ENCODE measurements around the gene HES5.

Gene HES5

GRCh38 chr1:2546515-2547209 is 16.6 kb upstream of the HES5 start:
- H3K4me3 ChIP-seq (ENCODE audit: insufficient read depth, low read depth, low read length, poor library complexity, severe bottlenecking), result peak overlapping the region; percentile 64
- H3K27me3 ChIP-seq (replicated peaks; ENCODE audit: control insufficient read depth, insufficient read depth, low read length, poor library complexity, severe bottlenecking), result no peaks in the 10 kb centered on the region
- H3K4me1 ChIP-seq (ENCODE audit: control insufficient read depth, insufficient read depth, low read length, poor library complexity, severe bottlenecking), result peaks cover 38% of the 10 kb centered on the region

GRCh38 chr1:2545754-2546514 is 15.9 kb upstream of the HES5 start:
- H3K27ac ChIP-seq (ENCODE audit: insufficient read depth, low read length, poor library complexity, severe bottlenecking), result peak overlapping the region; percentile 98
- H3K27me3 ChIP-seq (replicated peaks; ENCODE audit: control insufficient read depth, insufficient read depth, low read length, poor library complexity, severe bottlenecking), result no peaks in the 10 kb centered on the region
- H3K9me3 ChIP-seq (ENCODE audit: control insufficient read depth, low read length), result no peaks in the 10 kb centered on the region
- peak; percentile 85 to 91 (median 88) for DNase-seq
- peak overlapping the region; percentile 64 for H3K4me3 ChIP-seq (ENCODE audit: insufficient read depth, low read depth, low read length, poor library complexity, severe bottlenecking)
- no peaks in the 10 kb centered on the region for H3K36me3 ChIP-seq (ENCODE audit: control insufficient read depth, insufficient read depth, low read length)
- H3K4me1 ChIP-seq (ENCODE audit: control insufficient read depth, insufficient read depth, low read length, poor library complexity, severe bottlenecking), result peaks cover 41% of the 10 kb centered on the region

More at GRCh38 chr1:2546515-2547209, 16.6 kb upstream of the HES5 start:
- no peaks in the 10 kb centered on the region for H3K36me3 ChIP-seq (ENCODE audit: control insufficient read depth, insufficient read depth, low read length)
- peak; percentile 80 to 81 (median 80) for DNase-seq
- no peaks in the 10 kb centered on the region for H3K9me3 ChIP-seq (ENCODE audit: control insufficient read depth, low read length)
- H3K27ac ChIP-seq (ENCODE audit: insufficient read depth, low read length, poor library complexity, severe bottlenecking), result peak overlapping the region; percentile 98

GRCh38 chr1:2544875-2545640 is 15.0 kb upstream of the HES5 start:
- H3K36me3 ChIP-seq (ENCODE audit: control insufficient read depth, insufficient read depth, low read length), result no peaks in the 10 kb centered on the region
- no peaks in the 10 kb centered on the region for H3K9me3 ChIP-seq (ENCODE audit: control insufficient read depth, low read length)
- no peak overlapping the region for H3K4me3 ChIP-seq (ENCODE audit: insufficient read depth, low read depth, low read length, poor library complexity, severe bottlenecking)
- H3K27me3 ChIP-seq (replicated peaks; ENCODE audit: control insufficient read depth, insufficient read depth, low read length, poor library complexity, severe bottlenecking), result no peaks in the 10 kb centered on the region
- H3K4me1 ChIP-seq (ENCODE audit: control insufficient read depth, insufficient read depth, low read length, poor library complexity, severe bottlenecking), result peaks cover 48% of the 10 kb centered on the region
- H3K27ac ChIP-seq (ENCODE audit: insufficient read depth, low read length, poor library complexity, severe bottlenecking), result peak overlapping the region; percentile 37
- no peak for DNase-seq

- DNase-seq, result no peak
- peaks cover 45% of the 10 kb centered on the region for H3K4me1 ChIP-seq (ENCODE audit: control insufficient read depth, insufficient read depth, low read length, poor library complexity, severe bottlenecking)
- no peaks in the 10 kb centered on the region for H3K27me3 ChIP-seq (replicated peaks; ENCODE audit: control insufficient read depth, insufficient read depth, low read length, poor library complexity, severe bottlenecking)
- H3K4me3 ChIP-seq (ENCODE audit: insufficient read depth, low read depth, low read length, poor library complexity, severe bottlenecking), result no peak overlapping the region
- no peaks in the 10 kb centered on the region for H3K9me3 ChIP-seq (ENCODE audit: control insufficient read depth, low read length)
- H3K27ac ChIP-seq (ENCODE audit: insufficient read depth, low read length, poor library complexity, severe bottlenecking), result no peak overlapping the region
- H3K36me3 ChIP-seq (ENCODE audit: control insufficient read depth, insufficient read depth, low read length), result no peaks in the 10 kb centered on the region
Observed at GRCh38 chr1:2544093-2544874, 14.2 kb upstream of the HES5 start.

- no peaks in the 10 kb centered on the region for H3K9me3 ChIP-seq (ENCODE audit: control insufficient read depth, low read length)
- H3K27me3 ChIP-seq (replicated peaks; ENCODE audit: control insufficient read depth, insufficient read depth, low read length, poor library complexity, severe bottlenecking), result no peaks in the 10 kb centered on the region
- no peak for DNase-seq
- no peak overlapping the region for H3K4me3 ChIP-seq (ENCODE audit: insufficient read depth, low read depth, low read length, poor library complexity, severe bottlenecking)
- peaks cover 39% of the 10 kb centered on the region for H3K4me1 ChIP-seq (ENCODE audit: control insufficient read depth, insufficient read depth, low read length, poor library complexity, severe bottlenecking)
- no peak overlapping the region for H3K27ac ChIP-seq (ENCODE audit: insufficient read depth, low read length, poor library complexity, severe bottlenecking)
- no peaks in the 10 kb centered on the region for H3K36me3 ChIP-seq (ENCODE audit: control insufficient read depth, insufficient read depth, low read length)
Observed at GRCh38 chr1:2543543-2544092, 13.6 kb upstream of the HES5 start.

- no peak overlapping the region for H3K27ac ChIP-seq (ENCODE audit: insufficient read depth, low read length, poor library complexity, severe bottlenecking)
- no peaks in the 10 kb centered on the region for H3K9me3 ChIP-seq (ENCODE audit: control insufficient read depth, low read length)
- no peak overlapping the region for H3K4me3 ChIP-seq (ENCODE audit: insufficient read depth, low read depth, low read length, poor library complexity, severe bottlenecking)
- H3K36me3 ChIP-seq (ENCODE audit: control insufficient read depth, insufficient read depth, low read length), result no peaks in the 10 kb centered on the region
- no peaks in the 10 kb centered on the region for H3K27me3 ChIP-seq (replicated peaks; ENCODE audit: control insufficient read depth, insufficient read depth, low read length, poor library complexity, severe bottlenecking)
- no peak for DNase-seq
- peaks cover 27% of the 10 kb centered on the region for H3K4me1 ChIP-seq (ENCODE audit: control insufficient read depth, insufficient read depth, low read length, poor library complexity, severe bottlenecking)
Observed at GRCh38 chr1:2542246-2542915, 12.3 kb upstream of the HES5 start.

GRCh38 chr1:2541619-2542245 is 11.7 kb upstream of the HES5 start:
- no peaks in the 10 kb centered on the region for H3K27me3 ChIP-seq (replicated peaks; ENCODE audit: control insufficient read depth, insufficient read depth, low read length, poor library complexity, severe bottlenecking)
- H3K27ac ChIP-seq (ENCODE audit: insufficient read depth, low read length, poor library complexity, severe bottlenecking), result no peak overlapping the region
- H3K9me3 ChIP-seq (ENCODE audit: control insufficient read depth, low read length), result no peaks in the 10 kb centered on the region
- peaks cover 24% of the 10 kb centered on the region for H3K4me1 ChIP-seq (ENCODE audit: control insufficient read depth, insufficient read depth, low read length, poor library complexity, severe bottlenecking)
- no peak for DNase-seq
- H3K36me3 ChIP-seq (ENCODE audit: control insufficient read depth, insufficient read depth, low read length), result no peaks in the 10 kb centered on the region
- H3K4me3 ChIP-seq (ENCODE audit: insufficient read depth, low read depth, low read length, poor library complexity, severe bottlenecking), result no peak overlapping the region

- Histone ChIP-seq H3K9me3 (ENCODE audit: control insufficient read depth, low read length) (no peaks in the 10 kb centered on the region), H3K27ac (ENCODE audit: insufficient read depth, low read length, poor library complexity, severe bottlenecking) (no peak overlapping the region), H3K4me3 (ENCODE audit: insufficient read depth, low read depth, low read length, poor library complexity, severe bottlenecking) (no peak overlapping the region), H3K4me1 (ENCODE audit: control insufficient read depth, insufficient read depth, low read length, poor library complexity, severe bottlenecking) (peaks cover 18% of the 10 kb centered on the region), H3K36me3 (ENCODE audit: control insufficient read depth, insufficient read depth, low read length) (no peaks in the 10 kb centered on the region), H3K27me3 (replicated peaks; ENCODE audit: control insufficient read depth, insufficient read depth, low read length, poor library complexity, severe bottlenecking) (no peaks in the 10 kb centered on the region)
- DNase-seq, result no peak
Observed at GRCh38 chr1:2540816-2541492, 10.9 kb upstream of the HES5 start.
